Measurements from ENCODE around the gene NTM. TPM values are rescaled to one million over a fixed set of nuclear protein-coding genes. Genes with fewer than 3 reads are reported as not detected.

The NTM gene
- total and polyA plus RNA-seq, 2 experiments from 2014 or later = 2.2 to 4.9 TPM

GRCh38 chr11:132026746-132027145 lies 656.3 kb downstream of the NTM start:
- no peak overlapping the region for H2AFZ ChIP-seq
- no peaks in the 10 kb centered on the region for H3K4me1 ChIP-seq (ENCODE audit: insufficient read depth)
- WGBS (ENCODE audit: low lambda C conversion rate, missing lambda C conversion rate) = 90% methylated on average over 3 of the region's 3 CpGs
- H3K79me2 ChIP-seq = no peaks in the 10 kb centered on the region
- no peak overlapping the region for H3K4me2 ChIP-seq
- no peaks in the 10 kb centered on the region for H3K36me3 ChIP-seq (replicated peaks; ENCODE audit: insufficient read depth, low read depth)
- H3K9me3 ChIP-seq (ENCODE audit: low read depth) = no peaks in the 10 kb centered on the region
- H3K4me3 ChIP-seq = no peak overlapping the region
- no peaks in the 10 kb centered on the region for H4K20me1 ChIP-seq (ENCODE audit: insufficient read depth, poor library complexity, severe bottlenecking)
- no peak for DNase-seq (ENCODE audit: low spot score)
- H3K27me3 ChIP-seq = no peaks in the 10 kb centered on the region
- no peaks in the 10 kb centered on the region for H3K9me2 ChIP-seq (replicated peaks; ENCODE audit: insufficient read depth)
- no peak overlapping the region for H3K27ac ChIP-seq
- TF ChIP-seq EZH2 (IDR thresholded peaks at IDR 0.05; ENCODE audit: borderline replicate concordance) = no peak

DNA sequence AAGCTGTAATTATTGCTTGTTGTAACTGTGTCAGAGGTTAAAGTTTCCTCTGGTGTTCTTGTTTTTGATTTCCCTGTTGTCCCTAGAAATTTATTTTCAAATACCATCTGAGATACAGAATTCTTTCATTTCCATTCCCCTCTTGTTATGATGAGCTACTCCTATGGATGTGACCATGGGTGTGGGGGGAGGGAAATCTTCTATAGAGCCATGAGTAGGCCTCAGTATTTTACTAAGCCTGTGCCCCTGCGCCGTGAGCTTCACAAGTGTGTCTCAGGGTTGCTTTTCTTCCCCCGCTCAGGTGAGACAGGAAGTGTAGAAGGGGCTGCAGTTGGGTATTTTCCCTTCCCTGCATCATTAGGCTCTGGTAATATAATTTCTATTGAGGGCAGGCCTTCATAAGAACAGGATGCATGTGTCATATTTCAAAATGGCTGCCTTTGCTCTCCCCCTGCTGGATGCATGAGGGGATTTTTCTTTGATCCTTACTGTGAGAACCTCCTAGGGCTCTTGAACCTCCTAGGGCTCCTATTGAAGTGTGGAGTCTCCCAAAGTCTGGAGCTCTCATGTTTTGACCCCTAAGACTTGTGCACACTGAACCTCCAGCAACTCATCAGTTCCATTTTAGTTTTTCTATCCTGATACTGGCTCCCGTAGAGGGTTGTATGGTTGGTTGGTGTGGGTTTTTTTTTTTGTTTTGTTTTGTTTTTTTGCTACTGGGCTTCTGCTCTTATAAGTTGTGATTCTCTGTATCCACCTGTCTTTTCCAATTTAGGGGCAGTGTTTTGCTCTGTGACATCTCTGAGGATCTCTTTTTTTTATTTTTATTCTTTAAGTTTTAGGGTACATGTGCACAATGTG lies 658.2 kb downstream of the NTM start:
- TF ChIP-seq CTCF (IDR thresholded peaks at IDR 0.05; ENCODE audit: poor library complexity) = peak; percentile 55
- no peak for TF ChIP-seq EZH2phosphoT487 (IDR thresholded peaks at IDR 0.05; ENCODE audit: low read depth, severe bottlenecking, unreplicated experiment)
- no peak for TF ChIP-seq EZH2 (IDR thresholded peaks at IDR 0.05; ENCODE audit: borderline replicate concordance)
- H3K4me2 ChIP-seq = no peak overlapping the region
- H2AFZ ChIP-seq = no peak overlapping the region
- peaks cover 5% of the 10 kb centered on the region for H3K27me3 ChIP-seq
- no peak overlapping the region for H3K4me3 ChIP-seq
- H3K79me2 ChIP-seq = no peaks in the 10 kb centered on the region
- no peaks in the 10 kb centered on the region for H3K9me2 ChIP-seq (replicated peaks; ENCODE audit: insufficient read depth)
- WGBS (ENCODE audit: low lambda C conversion rate, missing lambda C conversion rate) = 91% methylated on average over 4 of the region's 4 CpGs
- H4K20me1 ChIP-seq (ENCODE audit: insufficient read depth, poor library complexity, severe bottlenecking) = no peaks in the 10 kb centered on the region
- H3K9me3 ChIP-seq (ENCODE audit: low read depth) = no peaks in the 10 kb centered on the region
- no peaks in the 10 kb centered on the region for H3K4me1 ChIP-seq (ENCODE audit: insufficient read depth)
- H3K36me3 ChIP-seq (replicated peaks; ENCODE audit: insufficient read depth, low read depth) = no peaks in the 10 kb centered on the region
- DNase-seq (ENCODE audit: low spot score) = peak; percentile 58
- no peak overlapping the region for H3K27ac ChIP-seq

- H3K9me3 ChIP-seq (ENCODE audit: low read depth) = no peaks in the 10 kb centered on the region
- no peaks in the 10 kb centered on the region for H3K9me2 ChIP-seq (replicated peaks; ENCODE audit: insufficient read depth)
- no peak overlapping the region for H2AFZ ChIP-seq
- H3K4me2 ChIP-seq = no peak overlapping the region
- no peak for DNase-seq (ENCODE audit: low spot score)
- no peak overlapping the region for H3K27ac ChIP-seq
- H3K36me3 ChIP-seq (replicated peaks; ENCODE audit: insufficient read depth, low read depth) = no peaks in the 10 kb centered on the region
- no peaks in the 10 kb centered on the region for H4K20me1 ChIP-seq (ENCODE audit: insufficient read depth, poor library complexity, severe bottlenecking)
- no peak overlapping the region for H3K4me3 ChIP-seq
- H3K4me1 ChIP-seq (ENCODE audit: insufficient read depth) = no peaks in the 10 kb centered on the region
- 91% methylated on average over 3 of the region's 3 CpGs for WGBS (ENCODE audit: low lambda C conversion rate, missing lambda C conversion rate)
- peaks cover 23% of the 10 kb centered on the region for H3K27me3 ChIP-seq
- no peaks in the 10 kb centered on the region for H3K79me2 ChIP-seq
- TF ChIP-seq EZH2 (IDR thresholded peaks at IDR 0.05; ENCODE audit: borderline replicate concordance) (no peak), EZH2phosphoT487 (IDR thresholded peaks at IDR 0.05; ENCODE audit: low read depth, severe bottlenecking, unreplicated experiment) (no peak), CTCF (IDR thresholded peaks at IDR 0.05; ENCODE audit: poor library complexity) (no peak)
Observed at GRCh38 chr11:132030896-132031295, 660.5 kb downstream of the NTM start.

- Histone ChIP-seq H3K9me3 (ENCODE audit: low read depth) (no peaks in the 10 kb centered on the region), H3K27ac (no peak overlapping the region), H3K27me3 (peaks cover 29% of the 10 kb centered on the region), H3K4me1 (ENCODE audit: insufficient read depth) (no peaks in the 10 kb centered on the region), H3K9me2 (replicated peaks; ENCODE audit: insufficient read depth) (no peaks in the 10 kb centered on the region), H3K4me3 (no peak overlapping the region), H3K36me3 (replicated peaks; ENCODE audit: insufficient read depth, low read depth) (no peaks in the 10 kb centered on the region), H4K20me1 (ENCODE audit: insufficient read depth, poor library complexity, severe bottlenecking) (no peaks in the 10 kb centered on the region), H3K79me2 (no peaks in the 10 kb centered on the region), H2AFZ (no peak overlapping the region), H3K4me2 (no peak overlapping the region)
- no peak for DNase-seq (ENCODE audit: low spot score)
- TF ChIP-seq EZH2phosphoT487 (IDR thresholded peaks at IDR 0.05; ENCODE audit: low read depth, severe bottlenecking, unreplicated experiment) = no peak
- 93% methylated on average over 2 of the region's 2 CpGs for WGBS (ENCODE audit: low lambda C conversion rate, missing lambda C conversion rate)
Observed at GRCh38 chr11:132032555-132032954, 662.1 kb downstream of the NTM start.

Measured in hepatocyte (in vitro differentiated cells).